ENCODE results near the gene LRMDA. TPM values are rescaled to one million over a fixed set of nuclear protein-coding genes. Genes with fewer than 3 reads are reported as not detected.

LRMDA gene
- total RNA-seq, 1 experiment from 2014 or later = 0.10 TPM

GRCh38 chr10:75418712-75419111 is 12.7 kb upstream of the LRMDA start:
- no peak for DNase-seq (ENCODE audit: low spot score)

GRCh38 chr10:75422913-75423312 is 8.5 kb upstream of the LRMDA start:
- no peak for DNase-seq (ENCODE audit: low spot score)

- DNase-seq (ENCODE audit: low spot score) = no peak
Observed at GRCh38 chr10:75424571-75424970, 6.9 kb upstream of the LRMDA start.

- no peak for DNase-seq (ENCODE audit: low spot score)
Observed at GRCh38 chr10:75425291-75426079, 5.9 kb upstream of the LRMDA start.

- no peak for DNase-seq (ENCODE audit: low spot score)
Observed at GRCh38 chr10:75426880-75427279, 4.5 kb upstream of the LRMDA start.

- DNase-seq (ENCODE audit: low spot score) = no peak
Observed at GRCh38 chr10:75427951-75428350, 3.5 kb upstream of the LRMDA start.

- no peak for DNase-seq (ENCODE audit: low spot score)
Observed at GRCh38 chr10:75428434-75429158, 2.8 kb upstream of the LRMDA start.

- DNase-seq (ENCODE audit: low spot score) = no peak
Observed at GRCh38 chr10:75429159-75429827, 2.1 kb upstream of the LRMDA start.

GRCh38 chr10:75430000-75430763 is 1.2 kb upstream of the LRMDA start:
- no peak for DNase-seq (ENCODE audit: low spot score)

- DNase-seq (ENCODE audit: low spot score) = no peak
Observed at GRCh38 chr10:75432176-75432575, 752 bp downstream of the LRMDA start.

- DNase-seq (ENCODE audit: low spot score) = no peak
Observed at GRCh38 chr10:75432763-75433162, 1.3 kb downstream of the LRMDA start.

- no peak for DNase-seq (ENCODE audit: low spot score)
Observed at GRCh38 chr10:75433216-75433615, 1.8 kb downstream of the LRMDA start.

- DNase-seq (ENCODE audit: low spot score) = no peak
Observed at GRCh38 chr10:75434291-75434690, 2.9 kb downstream of the LRMDA start.

- DNase-seq (ENCODE audit: low spot score) = no peak
Observed at GRCh38 chr10:75435291-75435690, 3.9 kb downstream of the LRMDA start.

GRCh38 chr10:75436896-75437295 is 5.5 kb downstream of the LRMDA start:
- no peak for DNase-seq (ENCODE audit: low spot score)

- DNase-seq (ENCODE audit: low spot score) = no peak
Observed at GRCh38 chr10:75437693-75438092, 6.3 kb downstream of the LRMDA start.

- DNase-seq (ENCODE audit: low spot score) = no peak
Observed at GRCh38 chr10:75438275-75438674, 6.9 kb downstream of the LRMDA start.

GRCh38 chr10:75439811-75440210 is 8.4 kb downstream of the LRMDA start:
- DNase-seq (ENCODE audit: low spot score) = no peak

GRCh38 chr10:75440271-75440793 is 8.9 kb downstream of the LRMDA start:
- DNase-seq (ENCODE audit: low spot score) = no peak

GRCh38 chr10:75441196-75441595 is 9.8 kb downstream of the LRMDA start:
- DNase-seq (ENCODE audit: low spot score) = no peak

- no peak for DNase-seq (ENCODE audit: low spot score)
Observed at GRCh38 chr10:75441682-75442081, 10.3 kb downstream of the LRMDA start.

- no peak for DNase-seq (ENCODE audit: low spot score)
Observed at GRCh38 chr10:75443362-75443761, 11.9 kb downstream of the LRMDA start.
